H1 (cell line): ENCODE data around the gene LGALS16. TPM values are rescaled to one million over a fixed set of nuclear protein-coding genes. Genes with fewer than 3 reads are reported as not detected.

Experiments used
- CTCF ChIA-PET: fragments of 300-600 bp; sonication (Branson Sonifier 250); formaldehyde crosslinking; loops from one replicate; lab custom pipeline; 2021; ENCODE audit not compliant: partially characterized antibody; lab: Charles Lee
- POLR2A ChIA-PET: fragments of 300-600 bp; sonication (Branson Sonifier 250); formaldehyde crosslinking; loops from one replicate; lab custom pipeline; 2021; ENCODE audit warnings: inconsistent platforms; ENCODE audit not compliant: partially characterized antibody; lab: Charles Lee
- DNase-seq, 2 experiments: peaks; one replicate each; pipeline versions ENCODE4 v3.0.0 to v3.0.0-alpha.2; 2010 to 2022; ENCODE audit warnings: low spot score in 2 of 2, low read depth in 1 of 2, mixed read lengths in 1 of 2
- FAIRE-seq: peaks from 2 replicates; lab custom pipeline; 2011; peaks lifted over from hg19 to GRCh38; lab: Jason Lieb, UNC
- H2AFZ ChIP-seq: 2 replicates; pipeline ENCODE4 v1.8.1; 2012; ENCODE audit warnings: low read length, inconsistent platforms
- H2AK5ac ChIP-seq: 2 replicates; pipeline ENCODE4 v1.6.1; 2013; ENCODE audit warnings: low read depth, low read length
- H2BK120ac ChIP-seq: replicated peaks from 2 replicates; pipeline ENCODE3; 2013; ENCODE audit warnings: low read depth, low read length, inconsistent platforms
- H2BK12ac ChIP-seq: 2 replicates; pipeline ENCODE4 v1.6.1; 2013; ENCODE audit warnings: low read depth, low read length
- H2BK15ac ChIP-seq: 2 replicates; pipeline ENCODE4 v1.6.1; 2013; ENCODE audit warnings: low read length
- H2BK20ac ChIP-seq: 2 replicates; pipeline ENCODE4 v1.6.1; 2013; ENCODE audit warnings: low read length
- H2BK5ac ChIP-seq: 2 replicates; pipeline ENCODE4 v1.6.1; 2013; ENCODE audit warnings: low read depth, low read length
- H3K14ac ChIP-seq: 2 replicates; pipeline ENCODE4 v1.6.1; 2013; ENCODE audit warnings: inconsistent platforms; ENCODE audit not compliant: insufficient read length
- H3K18ac ChIP-seq: 2 replicates; pipeline ENCODE4 v1.6.1; 2013; ENCODE audit warnings: low read length; ENCODE audit errors: extremely low read depth
- H3K23ac ChIP-seq: 2 replicates; pipeline ENCODE4 v1.6.1; 2013; ENCODE audit warnings: inconsistent platforms; ENCODE audit not compliant: insufficient read length
- H3K23me2 ChIP-seq: 2 replicates; pipeline ENCODE4 v1.6.1; 2013; ENCODE audit warnings: low read depth, low read length
- H3K27ac ChIP-seq: 2 replicates; pipeline ENCODE4 v1.6.1; 2011; ENCODE audit warnings: low read depth, low read length, inconsistent platforms
- H3K27me3 ChIP-seq, 4 experiments: replicated peaks in 1 of 4; 1 replicate in 1 of 4; 2 replicates in 3 of 4; pipeline versions ENCODE4 v1.6.1 to v1.8.1; 2011 to 2013; ENCODE audit warnings: low read length in 3 of 4, mild to moderate bottlenecking in 3 of 4, inconsistent platforms in 2 of 4, mixed read lengths in 2 of 4, moderate library complexity in 1 of 4; ENCODE audit not compliant: control insufficient read depth in 3 of 4, insufficient read depth in 3 of 4; ENCODE audit errors: extremely low read depth in 1 of 4
- H3K36me3 ChIP-seq, 4 experiments: 2 replicates each; pipeline versions ENCODE4 v1.6.1 to v1.8.1; 2011 to 2013; ENCODE audit warnings: mild to moderate bottlenecking in 4 of 4, low read length in 3 of 4, moderate library complexity in 2 of 4, control low read depth in 1 of 4, inconsistent platforms in 1 of 4; ENCODE audit not compliant: insufficient read depth in 4 of 4, control insufficient read depth in 2 of 4
- H3K4ac ChIP-seq: replicated peaks from 2 replicates; pipeline ENCODE3; 2013; ENCODE audit warnings: low read length, low read depth, mixed read lengths, inconsistent platforms; ENCODE audit not compliant: insufficient read length
- H3K4me1 ChIP-seq, 4 experiments: replicated peaks in 1 of 4; 1 replicate in 1 of 4; 2 replicates in 3 of 4; pipeline versions ENCODE4 v1.6.1 to v1.8.1; 2011 to 2013; ENCODE audit warnings: low read length in 3 of 4, inconsistent platforms in 2 of 4, mixed read lengths in 1 of 4; ENCODE audit not compliant: insufficient read depth in 4 of 4, control insufficient read depth in 3 of 4
- H3K4me2 ChIP-seq, 2 experiments: 2 replicates each; pipeline versions ENCODE4 v1.6.1 to v1.8.1; 2011 to 2013; ENCODE audit warnings: low read depth in 2 of 2, low read length in 2 of 2, control low read depth in 1 of 2, inconsistent platforms in 1 of 2, mild to moderate bottlenecking in 1 of 2; ENCODE audit not compliant: insufficient read depth in 1 of 2
- H3K4me3 ChIP-seq, 4 experiments: fragments of 200-600, 300-600 bp in 1 of 4; sonication (generic), shearing (Covaris generic), sonication (Bioruptor Twin) in 1 of 4; 2 replicates each; pipeline versions ENCODE4 v1.5.1 to v1.8.1; 2011 to 2016; ENCODE audit warnings: low read length in 4 of 4, low read depth in 3 of 4, control low read depth in 2 of 4, inconsistent platforms in 2 of 4, mild to moderate bottlenecking in 2 of 4, mixed read lengths in 1 of 4, moderate library complexity in 1 of 4; ENCODE audit not compliant: insufficient read depth in 2 of 4; ENCODE audit errors: extremely low read depth in 1 of 4
- H3K56ac ChIP-seq: replicated peaks from 2 replicates; pipeline ENCODE3; 2013; ENCODE audit warnings: low read depth, mild to moderate bottlenecking, mixed read lengths, low read length, inconsistent platforms; ENCODE audit not compliant: insufficient read length
- H3K79me1 ChIP-seq: 2 replicates; pipeline ENCODE4 v1.6.1; 2013; ENCODE audit warnings: low read depth, low read length, control low read depth
- H3K79me2 ChIP-seq, 2 experiments: 2 replicates each; pipeline versions ENCODE4 v1.6.1 to v1.8.1; 2012 to 2013; ENCODE audit warnings: low read length in 2 of 2, mild to moderate bottlenecking in 2 of 2, inconsistent platforms in 1 of 2; ENCODE audit not compliant: insufficient read depth in 2 of 2, control insufficient read depth in 1 of 2
- H3K9ac ChIP-seq, 4 experiments: replicated peaks in 1 of 4; 1 replicate in 1 of 4; 2 replicates in 3 of 4; pipeline versions ENCODE4 v1.6.1 to v1.8.1; 2011 to 2013; ENCODE audit warnings: low read depth in 3 of 4, low read length in 3 of 4, control low read depth in 2 of 4, mild to moderate bottlenecking in 2 of 4, moderate library complexity in 2 of 4, inconsistent platforms in 1 of 4; ENCODE audit errors: extremely low read depth in 1 of 4
- H3K9me3 ChIP-seq, 2 experiments: 2 replicates each; pipeline versions ENCODE4 v1.6.1 to v1.8.1; 2012 to 2013; ENCODE audit warnings: mild to moderate bottlenecking in 2 of 2, moderate library complexity in 2 of 2, control low read depth in 1 of 2, inconsistent platforms in 1 of 2, low read depth in 1 of 2, low read length in 1 of 2, mixed read lengths in 1 of 2; ENCODE audit not compliant: insufficient read depth in 2 of 2
- H4K20me1 ChIP-seq, 2 experiments: replicated peaks in 1 of 2; 2 replicates each; pipeline versions ENCODE3 to v1.8.1; 2011 to 2013; ENCODE audit warnings: inconsistent platforms in 2 of 2, low read length in 2 of 2, mild to moderate bottlenecking in 1 of 2; ENCODE audit not compliant: insufficient read depth in 2 of 2, control insufficient read depth in 1 of 2
- H4K5ac ChIP-seq: 2 replicates; pipeline ENCODE4 v1.6.1; 2013; ENCODE audit warnings: low read length, low read depth, mixed read lengths, inconsistent platforms; ENCODE audit not compliant: insufficient read length
- H4K8ac ChIP-seq: 2 replicates; pipeline ENCODE4 v1.8.0; 2013; ENCODE audit warnings: mild to moderate bottlenecking, moderate library complexity, low read length, inconsistent platforms; ENCODE audit not compliant: insufficient read depth; ENCODE audit errors: extremely low read depth
- H4K91ac ChIP-seq: replicated peaks from 2 replicates; pipeline ENCODE3; 2013; ENCODE audit warnings: low read length, mixed read lengths, inconsistent platforms; ENCODE audit not compliant: insufficient read length
- BCL11A ChIP-seq, 2 experiments: IDR thresholded peaks; one replicate each; pipeline ENCODE4 v1.6.1; 2011; ENCODE audit warnings: low read depth in 2 of 2, low read length in 2 of 2, mild to moderate bottlenecking in 2 of 2
- CBX5 ChIP-seq: fragments of 300-800, 300-1000 bp; sonication (generic); IDR thresholded peaks from 2 replicates; pipeline ENCODE4 v1.7.1; 2016; ENCODE audit warnings: antibody characterized with exemption, low read length, low read depth
- CREB1 ChIP-seq: IDR thresholded peaks from 2 replicates; pipeline ENCODE4 v1.6.1; 2012; ENCODE audit warnings: inconsistent platforms
- JUND ChIP-seq: IDR thresholded peaks from 2 replicates; pipeline ENCODE4 v1.6.1; 2011; ENCODE audit warnings: mild to moderate bottlenecking, improper control_type of control experiment, low read length
- RFX5 ChIP-seq: IDR thresholded peaks from 2 replicates; pipeline ENCODE4 v1.6.1; 2011; ENCODE audit warnings: low read depth, low read length, improper control_type of control experiment, borderline replicate concordance
- TBP ChIP-seq: IDR thresholded peaks from 2 replicates; pipeline ENCODE4 v1.6.1; 2011; ENCODE audit warnings: low read depth, low read length, improper control_type of control experiment
- polyA plus RNA-seq, 7 experiments: library from polyadenylated mRNA; depleted of rRNA in 3 of 7; stranded (reverse) in 5 of 7; unstranded in 2 of 7; fragments of >200 nt in 5 of 7; fragments of 200-250 nt in 2 of 7; gene quantifications; 1 replicate in 5 of 7; 2 replicates in 1 of 7; 4 replicates in 1 of 7; pipeline versions ENCODE4 v1.2.1 to v1.2.3, GENCODE V29; 2011 to 2013; ENCODE audit warnings: missing spikeins in 2 of 7, mixed read lengths in 2 of 7
- total RNA-seq: library from RNA; stranded (reverse); fragmentation: NEBNext Ultra II Directional; extraction: Animal tissue kit (Norgen Biotek cat#: 25700); gene quantifications from 2 replicates; pipeline ENCODE4 v1.2.1, GENCODE V29; 2021

The LGALS16 gene
- total and polyA plus RNA-seq, 2 of the 8 experiments (the other 6 are each of a cell fraction or from before 2014, with no cell fraction given), result not detected

DNA sequence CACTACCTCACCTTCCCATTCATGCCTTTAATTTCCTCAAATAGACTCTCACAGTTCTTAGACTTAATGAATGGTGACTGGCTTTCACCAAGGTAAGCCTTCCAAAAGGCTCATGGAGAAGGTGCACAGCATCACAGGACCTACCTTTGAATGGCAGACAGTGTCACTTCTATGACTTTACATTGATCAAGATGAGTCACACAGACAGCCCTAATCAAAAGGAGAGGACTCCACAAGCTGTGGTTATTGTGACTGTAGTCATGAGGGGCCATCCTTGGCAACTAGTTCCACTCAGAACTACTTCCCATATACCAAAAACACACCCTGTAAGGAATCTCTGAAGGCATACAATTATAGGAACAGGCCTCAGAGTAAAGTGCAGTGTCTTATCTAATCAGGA lies 5.9 kb downstream of the LGALS16 start:
- Histone ChIP-seq H3K4me3 (no peak overlapping the region), H3K23ac (no peak overlapping the region), H3K4me1 (no peaks in the 10 kb centered on the region), H3K18ac (no peak overlapping the region), H2BK120ac (no peak overlapping the region), H3K9ac (no peak overlapping the region), H3K79me2 (no peaks in the 10 kb centered on the region), H2BK12ac (no peak overlapping the region), H3K4me2 (no peak overlapping the region), H3K79me1 (no peaks in the 10 kb centered on the region), H3K23me2 (no peaks in the 10 kb centered on the region), H3K9me3 (peaks cover 5 to 14% of the 10 kb centered on the region in 2 experiments; a peak in 3 of 4 replicates), H4K5ac (no peak overlapping the region), H4K91ac (no peak overlapping the region), H3K4ac (no peak overlapping the region), H3K27me3 (no peaks in the 10 kb centered on the region), H2BK20ac (no peak overlapping the region), H3K27ac (no peak overlapping the region), H3K36me3 (no peaks in the 10 kb centered on the region), H4K20me1 (no peaks in the 10 kb centered on the region), H2BK5ac (no peak overlapping the region), H2BK15ac (no peak overlapping the region), H2AK5ac (no peak overlapping the region), H3K14ac (no peak overlapping the region), H2AFZ (no peak overlapping the region), H3K56ac (no peak overlapping the region), H4K8ac (no peak overlapping the region)
- POLR2A ChIA-PET, result no interaction called here
- DNase-seq, result no peak
- FAIRE-seq, result no peak
- TF ChIP-seq BCL11A (IDR thresholded peaks at IDR 0.05; ENCODE audit: low read depth in 2 of 2, low read length in 2 of 2), result no peak
- TF ChIP-seq CREB1, result no peak
- TF ChIP-seq TBP, result no peak
- no peak for TF ChIP-seq CBX5
- no peak for TF ChIP-seq JUND
- TF ChIP-seq RFX5, result no peak
- CTCF ChIA-PET, result interaction anchor here (1.6 kb wide), 1 partner anchor 110 kb away, joined by 5 read pairs; no protein-coding TSS in a partner anchor
